ENCODE data around the gene ATOH8.

The ATOH8 gene

GRCh38 chr2:85781013-85781332 lies 27.2 kb downstream of the ATOH8 start:
- H3K4me1 ChIP-seq (ENCODE audit: control insufficient read depth, insufficient read depth, low read length), result 0 out of 2 replicates have a peak, but pooled peaks cover 4% of the 10 kb centered on the region
- no peaks in the 10 kb centered on the region for H3K9me3 ChIP-seq (ENCODE audit: control insufficient read depth, insufficient read depth, low read depth, low read length)
- no peaks in the 10 kb centered on the region for H3K27me3 ChIP-seq (ENCODE audit: control insufficient read depth, insufficient read depth, low read length)
- no peak overlapping the region for H3K4me3 ChIP-seq (ENCODE audit: low read depth, low read length)
- H3K27ac ChIP-seq (ENCODE audit: low read depth, low read length), result no peak overlapping the region
- H3K36me3 ChIP-seq (ENCODE audit: control insufficient read depth, insufficient read depth, low read length), result no peaks in the 10 kb centered on the region
- no peak overlapping the region for H3K9ac ChIP-seq (ENCODE audit: low read length)

DNA sequence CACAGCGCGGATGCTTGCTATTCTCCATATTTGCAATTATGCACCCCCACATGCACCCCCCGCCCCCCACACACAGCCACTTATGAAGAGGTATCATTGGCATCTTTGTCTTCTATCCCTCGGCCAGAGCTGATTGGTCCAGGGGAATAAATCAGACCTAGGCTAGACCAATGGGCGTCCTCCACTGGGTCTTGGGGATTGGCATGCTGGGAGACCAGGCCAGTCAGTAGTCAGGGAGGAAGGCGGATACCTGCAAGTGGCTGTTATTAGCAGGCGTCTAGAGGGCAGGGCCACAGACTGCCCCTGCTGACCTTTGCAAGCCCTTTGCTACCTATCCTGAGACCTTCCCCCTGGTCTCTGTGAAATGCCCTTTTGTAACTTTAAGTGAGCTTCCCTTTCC lies 30.0 kb downstream of the ATOH8 start:
- H3K4me1 ChIP-seq (ENCODE audit: control insufficient read depth, insufficient read depth, low read length), result 0 out of 2 replicates have a peak, but pooled peaks cover 4% of the 10 kb centered on the region
- H3K27ac ChIP-seq (ENCODE audit: low read depth, low read length), result no peak overlapping the region
- no peaks in the 10 kb centered on the region for H3K36me3 ChIP-seq (ENCODE audit: control insufficient read depth, insufficient read depth, low read length)

DNA sequence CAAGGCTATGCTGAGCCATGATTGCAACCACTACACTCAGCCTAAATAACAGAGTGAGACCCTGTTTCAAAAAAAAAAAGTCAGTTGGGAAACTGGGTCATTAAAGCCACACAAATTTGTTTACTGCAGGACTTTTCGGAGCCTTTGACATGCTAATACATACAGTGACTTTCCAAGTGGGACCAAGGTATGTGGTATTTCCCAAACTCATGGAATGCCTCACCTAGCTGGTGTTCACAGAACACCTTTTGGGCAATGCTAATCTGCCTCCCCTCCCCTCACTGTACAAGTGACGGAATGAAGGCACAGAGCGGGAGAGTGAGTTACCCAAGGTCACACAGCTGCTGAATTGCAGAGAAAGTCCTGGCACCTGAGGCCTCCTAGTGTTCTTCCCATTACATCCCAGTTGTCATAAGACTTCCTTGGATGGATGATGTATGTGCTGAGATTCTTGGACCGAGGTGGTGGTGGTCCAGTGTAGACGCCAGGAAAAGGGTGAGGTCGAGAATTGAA lies 30.7 kb downstream of the ATOH8 start:
- H3K27ac ChIP-seq (ENCODE audit: low read depth, low read length), result no peak overlapping the region
- H3K4me1 ChIP-seq (ENCODE audit: control insufficient read depth, insufficient read depth, low read length), result 0 out of 2 replicates have a peak, but pooled peaks cover 4% of the 10 kb centered on the region
- H3K27me3 ChIP-seq (ENCODE audit: control insufficient read depth, insufficient read depth, low read length), result no peaks in the 10 kb centered on the region
- H3K9ac ChIP-seq (ENCODE audit: low read length), result no peak overlapping the region
- H3K36me3 ChIP-seq (ENCODE audit: control insufficient read depth, insufficient read depth, low read length), result no peaks in the 10 kb centered on the region
- no peaks in the 10 kb centered on the region for H3K9me3 ChIP-seq (ENCODE audit: control insufficient read depth, insufficient read depth, low read depth, low read length)
- H3K4me3 ChIP-seq (ENCODE audit: low read depth, low read length), result no peak overlapping the region

More for the DNA sequence above, 30.0 kb downstream of the ATOH8 start:
- Histone ChIP-seq H3K9me3 (ENCODE audit: control insufficient read depth, insufficient read depth, low read depth, low read length) (no peaks in the 10 kb centered on the region), H3K9ac (ENCODE audit: low read length) (no peak overlapping the region), H3K27me3 (ENCODE audit: control insufficient read depth, insufficient read depth, low read length) (no peaks in the 10 kb centered on the region), H3K4me3 (ENCODE audit: low read depth, low read length) (no peak overlapping the region)

- Histone ChIP-seq H3K4me1 (ENCODE audit: control insufficient read depth, insufficient read depth, low read length) (0 out of 2 replicates have a peak, but pooled peaks cover 4% of the 10 kb centered on the region), H3K36me3 (ENCODE audit: control insufficient read depth, insufficient read depth, low read length) (no peaks in the 10 kb centered on the region), H3K4me3 (ENCODE audit: low read depth, low read length) (no peak overlapping the region), H3K27ac (ENCODE audit: low read depth, low read length) (no peak overlapping the region), H3K27me3 (ENCODE audit: control insufficient read depth, insufficient read depth, low read length) (no peaks in the 10 kb centered on the region), H3K9me3 (ENCODE audit: control insufficient read depth, insufficient read depth, low read depth, low read length) (no peaks in the 10 kb centered on the region), H3K9ac (ENCODE audit: low read length) (no peak overlapping the region)
These were observed 31.4 kb downstream of the ATOH8 start for GRCh38 chr2:85785027-85785822.

DNA sequence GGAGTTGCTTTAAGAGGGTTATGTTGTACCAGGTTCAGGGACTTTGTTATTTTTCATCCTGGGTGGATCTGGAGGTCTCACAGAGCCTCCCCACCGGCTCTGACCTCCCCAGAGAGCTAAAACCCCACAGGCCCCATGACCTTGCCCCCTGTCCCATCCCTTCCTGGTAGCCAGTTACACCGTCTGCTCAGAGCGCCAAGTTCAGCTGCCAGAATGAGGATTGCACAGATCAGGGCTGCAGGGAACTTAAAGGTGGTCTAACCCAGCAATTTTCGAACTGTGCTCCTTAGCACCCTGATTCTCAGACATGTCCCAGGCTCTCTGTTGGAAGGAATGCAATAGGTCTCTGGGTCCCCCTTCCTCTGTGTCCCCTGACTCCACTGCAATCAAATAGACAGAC lies 32.1 kb downstream of the ATOH8 start:
- Histone ChIP-seq H3K4me1 (ENCODE audit: control insufficient read depth, insufficient read depth, low read length) (0 out of 2 replicates have a peak, but pooled peaks cover 4% of the 10 kb centered on the region), H3K9ac (ENCODE audit: low read length) (no peak overlapping the region), H3K27ac (ENCODE audit: low read depth, low read length) (no peak overlapping the region), H3K27me3 (ENCODE audit: control insufficient read depth, insufficient read depth, low read length) (no peaks in the 10 kb centered on the region), H3K36me3 (ENCODE audit: control insufficient read depth, insufficient read depth, low read length) (no peaks in the 10 kb centered on the region), H3K9me3 (ENCODE audit: control insufficient read depth, insufficient read depth, low read depth, low read length) (no peaks in the 10 kb centered on the region), H3K4me3 (ENCODE audit: low read depth, low read length) (no peak overlapping the region)

GRCh38 chr2:85786444-85786843 lies 32.7 kb downstream of the ATOH8 start:
- Histone ChIP-seq H3K9me3 (ENCODE audit: control insufficient read depth, insufficient read depth, low read depth, low read length) (no peaks in the 10 kb centered on the region), H3K36me3 (ENCODE audit: control insufficient read depth, insufficient read depth, low read length) (no peaks in the 10 kb centered on the region), H3K9ac (ENCODE audit: low read length) (no peak overlapping the region), H3K4me3 (ENCODE audit: low read depth, low read length) (no peak overlapping the region), H3K27me3 (ENCODE audit: control insufficient read depth, insufficient read depth, low read length) (no peaks in the 10 kb centered on the region), H3K4me1 (ENCODE audit: control insufficient read depth, insufficient read depth, low read length) (0 out of 2 replicates have a peak, but pooled peaks cover 4% of the 10 kb centered on the region), H3K27ac (ENCODE audit: low read depth, low read length) (no peak overlapping the region)

- H3K4me3 ChIP-seq (ENCODE audit: low read depth, low read length), result no peak overlapping the region
- no peaks in the 10 kb centered on the region for H3K27me3 ChIP-seq (ENCODE audit: control insufficient read depth, insufficient read depth, low read length)
- no peak overlapping the region for H3K9ac ChIP-seq (ENCODE audit: low read length)
- H3K36me3 ChIP-seq (ENCODE audit: control insufficient read depth, insufficient read depth, low read length), result no peaks in the 10 kb centered on the region
- H3K9me3 ChIP-seq (ENCODE audit: control insufficient read depth, insufficient read depth, low read depth, low read length), result no peaks in the 10 kb centered on the region
- H3K27ac ChIP-seq (ENCODE audit: low read depth, low read length), result no peak overlapping the region
- H3K4me1 ChIP-seq (ENCODE audit: control insufficient read depth, insufficient read depth, low read length), result peaks cover 8% of the 10 kb centered on the region; the same call in 1 of the 2 replicates
These were observed 33.1 kb downstream of the ATOH8 start for GRCh38 chr2:85786865-85787264.

- Histone ChIP-seq H3K4me1 (ENCODE audit: control insufficient read depth, insufficient read depth, low read length) (peaks cover 9% of the 10 kb centered on the region; the same call in 1 of the 2 replicates), H3K9ac (ENCODE audit: low read length) (no peak overlapping the region)
These were observed 33.6 kb downstream of the ATOH8 start for GRCh38 chr2:85787282-85787980.

GRCh38 chr2:85787981-85788340 lies 34.2 kb downstream of the ATOH8 start:
- H3K27me3 ChIP-seq (ENCODE audit: control insufficient read depth, insufficient read depth, low read length), result no peaks in the 10 kb centered on the region
- H3K4me3 ChIP-seq (ENCODE audit: low read depth, low read length), result no peak overlapping the region
- H3K36me3 ChIP-seq (ENCODE audit: control insufficient read depth, insufficient read depth, low read length), result no peaks in the 10 kb centered on the region
- peaks cover 12% of the 10 kb centered on the region; the same call in 1 of the 2 replicates for H3K4me1 ChIP-seq (ENCODE audit: control insufficient read depth, insufficient read depth, low read length)
- no peak overlapping the region for H3K27ac ChIP-seq (ENCODE audit: low read depth, low read length)
- H3K9ac ChIP-seq (ENCODE audit: low read length), result no peak overlapping the region
- no peaks in the 10 kb centered on the region for H3K9me3 ChIP-seq (ENCODE audit: control insufficient read depth, insufficient read depth, low read depth, low read length)

More at GRCh38 chr2:85787282-85787980, 33.6 kb downstream of the ATOH8 start:
- Histone ChIP-seq H3K27ac (ENCODE audit: low read depth, low read length) (no peak overlapping the region), H3K4me3 (ENCODE audit: low read depth, low read length) (no peak overlapping the region), H3K36me3 (ENCODE audit: control insufficient read depth, insufficient read depth, low read length) (no peaks in the 10 kb centered on the region), H3K9me3 (ENCODE audit: control insufficient read depth, insufficient read depth, low read depth, low read length) (no peaks in the 10 kb centered on the region), H3K27me3 (ENCODE audit: control insufficient read depth, insufficient read depth, low read length) (no peaks in the 10 kb centered on the region)

DNA sequence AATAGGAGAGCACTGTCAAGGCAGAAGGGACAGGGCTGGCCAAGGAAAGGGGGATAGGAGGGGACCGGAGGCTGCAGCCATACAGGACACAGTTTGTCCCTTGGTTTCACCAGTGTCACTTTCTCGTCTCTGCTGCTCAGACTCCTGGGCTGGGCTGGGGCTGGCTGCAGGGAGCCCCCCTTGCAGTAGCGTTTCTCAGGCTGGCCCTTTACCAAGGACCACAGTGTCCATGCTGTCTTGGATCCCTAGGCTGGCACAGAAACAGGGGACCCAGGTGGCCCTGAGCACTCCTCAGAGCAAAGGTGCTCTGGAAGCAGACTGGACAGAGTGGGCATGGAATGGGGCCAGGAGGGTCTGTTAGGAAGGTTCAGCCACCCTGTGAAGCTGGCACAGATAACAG lies 34.8 kb downstream of the ATOH8 start:
- H3K4me1 ChIP-seq (ENCODE audit: control insufficient read depth, insufficient read depth, low read length), result peaks cover 14% of the 10 kb centered on the region; the same call in 1 of the 2 replicates
- H3K27ac ChIP-seq (ENCODE audit: low read depth, low read length), result no peak overlapping the region
- no peak overlapping the region for H3K9ac ChIP-seq (ENCODE audit: low read length)
- no peaks in the 10 kb centered on the region for H3K36me3 ChIP-seq (ENCODE audit: control insufficient read depth, insufficient read depth, low read length)
- H3K4me3 ChIP-seq (ENCODE audit: low read depth, low read length), result no peak overlapping the region
- H3K9me3 ChIP-seq (ENCODE audit: control insufficient read depth, insufficient read depth, low read depth, low read length), result no peaks in the 10 kb centered on the region
- H3K27me3 ChIP-seq (ENCODE audit: control insufficient read depth, insufficient read depth, low read length), result no peaks in the 10 kb centered on the region

GRCh38 chr2:85789271-85789670 lies 35.5 kb downstream of the ATOH8 start:
- Histone ChIP-seq H3K9me3 (ENCODE audit: control insufficient read depth, insufficient read depth, low read depth, low read length) (no peaks in the 10 kb centered on the region), H3K9ac (ENCODE audit: low read length) (no peak overlapping the region), H3K4me1 (ENCODE audit: control insufficient read depth, insufficient read depth, low read length) (peaks cover 14% of the 10 kb centered on the region; the same call in 1 of the 2 replicates), H3K27me3 (ENCODE audit: control insufficient read depth, insufficient read depth, low read length) (no peaks in the 10 kb centered on the region), H3K4me3 (ENCODE audit: low read depth, low read length) (no peak overlapping the region), H3K27ac (ENCODE audit: low read depth, low read length) (no peak overlapping the region), H3K36me3 (ENCODE audit: control insufficient read depth, insufficient read depth, low read length) (no peaks in the 10 kb centered on the region)

All from HUES6 (cell line).